ENCODE data around the gene SATB2. TPM values are rescaled to one million over a fixed set of nuclear protein-coding genes. Genes with fewer than 3 reads are reported as not detected.

The SATB2 gene
- total and polyA plus RNA-seq, 8 donors: 0.50 to 184 (median 1.4) TPM

GRCh38 chr2:199339891-199340605, 117.7 kb downstream of the SATB2 start:
- Histone ChIP-seq H3K4me1 (no peaks in the 10 kb centered on the region), H3K4me3 (no peak overlapping the region), H3K36me3 (no peaks in the 10 kb centered on the region), H3K27me3 (no peaks in the 10 kb centered on the region), H3K9me3 (no peaks in the 10 kb centered on the region), H3K27ac (no peak overlapping the region)
- intact Hi-C loops (cut with DNase I; ENCODE audit: low total_unique reads): no loop called here
- no peak for TF ChIP-seq CTCF (IDR thresholded peaks at IDR 0.05)
- no peak for TF ChIP-seq POLR2AphosphoS5 (IDR thresholded peaks at IDR 0.05)
- TF ChIP-seq POLR2A (IDR thresholded peaks at IDR 0.05): no peak
- TF ChIP-seq EP300 (IDR thresholded peaks at IDR 0.05): no peak
- no peak for DNase-seq
- 73 to 85% (median 78%) methylated on average over 3 of the region's 3 CpGs for WGBS, 5 donors

GRCh38 chr2:199336546-199336945, 121.2 kb downstream of the SATB2 start:
- no peak overlapping the region for H3K4me3 ChIP-seq
- no peaks in the 10 kb centered on the region for H3K36me3 ChIP-seq
- WGBS, 5 donors: 34 to 46% (median 39%) methylated on average over 2 of the region's 2 CpGs
- no peak for DNase-seq
- intact Hi-C loops (cut with DNase I; ENCODE audit: low total_unique reads): no loop called here
- H3K27ac ChIP-seq: no peak overlapping the region
- no peaks in the 10 kb centered on the region for H3K27me3 ChIP-seq
- no peaks in the 10 kb centered on the region for H3K4me1 ChIP-seq
- TF ChIP-seq EP300 (IDR thresholded peaks at IDR 0.05): no peak
- H3K9me3 ChIP-seq: no peaks in the 10 kb centered on the region

GRCh38 chr2:199335502-199335901, 122.2 kb downstream of the SATB2 start:
- 78 to 88% (median 86%) methylated on average over 2 of the region's 2 CpGs for whole genome bisulfite sequencing, 5 donors

GRCh38 chr2:199329466-199329865, 128.3 kb downstream of the SATB2 start:
- Histone ChIP-seq H3K9me3 (no peaks in the 10 kb centered on the region), H3K27me3 (no peaks in the 10 kb centered on the region), H3K4me3 (no peak overlapping the region), H3K27ac (no peak overlapping the region), H3K36me3 (no peaks in the 10 kb centered on the region), H3K4me1 (no peaks in the 10 kb centered on the region)
- 41 to 65% (median 49%) methylated on average over 5 of the region's 5 CpGs for WGBS, 5 donors
- no peak for TF ChIP-seq EP300 (IDR thresholded peaks at IDR 0.05)
- TF ChIP-seq CTCF (IDR thresholded peaks at IDR 0.05): no peak
- TF ChIP-seq POLR2AphosphoS5 (IDR thresholded peaks at IDR 0.05): no peak
- TF ChIP-seq POLR2A (IDR thresholded peaks at IDR 0.05): no peak
- intact Hi-C loops (cut with DNase I; ENCODE audit: low total_unique reads): no loop called here
- no peak for DNase-seq

More at GRCh38 chr2:199335502-199335901, 122.2 kb downstream of the SATB2 start:
- intact Hi-C loops (cut with DNase I; ENCODE audit: low total_unique reads): no loop called here
- TF ChIP-seq CTCF (IDR thresholded peaks at IDR 0.05) (no peak), POLR2A (IDR thresholded peaks at IDR 0.05) (no peak), POLR2AphosphoS5 (IDR thresholded peaks at IDR 0.05) (no peak), EP300 (IDR thresholded peaks at IDR 0.05) (no peak)
- Histone ChIP-seq H3K27me3 (no peaks in the 10 kb centered on the region), H3K4me1 (no peaks in the 10 kb centered on the region), H3K9me3 (no peaks in the 10 kb centered on the region), H3K36me3 (no peaks in the 10 kb centered on the region), H3K27ac (no peak overlapping the region), H3K4me3 (no peak overlapping the region)
- DNase-seq: no peak

- Histone ChIP-seq H3K4me1 (no peaks in the 10 kb centered on the region), H3K27me3 (no peaks in the 10 kb centered on the region), H3K4me3 (no peak overlapping the region), H3K9me3 (no peaks in the 10 kb centered on the region), H3K36me3 (no peaks in the 10 kb centered on the region), H3K27ac (no peak overlapping the region)
- TF ChIP-seq EP300 (IDR thresholded peaks at IDR 0.05) (no peak), CTCF (IDR thresholded peaks at IDR 0.05) (no peak), POLR2A (IDR thresholded peaks at IDR 0.05) (no peak), POLR2AphosphoS5 (IDR thresholded peaks at IDR 0.05) (no peak)
- 85 to 96% (median 91%) methylated on average over 4 of the region's 4 CpGs for WGBS, 5 donors
- intact Hi-C loops (cut with DNase I; ENCODE audit: low total_unique reads): no loop called here
- no peak for DNase-seq
Measured at GRCh38 chr2:199329031-199329430, 128.7 kb downstream of the SATB2 start.

All from stomach (tissue), 9 donors.